ENCODE measurements around the gene RAP1GAP. TPM values are rescaled to one million over a fixed set of nuclear protein-coding genes. Genes with fewer than 3 reads are reported as not detected.

RAP1GAP gene
- total RNA-seq, 2 experiments from 2014 or later = 0.66 to 1.3 TPM

DNA sequence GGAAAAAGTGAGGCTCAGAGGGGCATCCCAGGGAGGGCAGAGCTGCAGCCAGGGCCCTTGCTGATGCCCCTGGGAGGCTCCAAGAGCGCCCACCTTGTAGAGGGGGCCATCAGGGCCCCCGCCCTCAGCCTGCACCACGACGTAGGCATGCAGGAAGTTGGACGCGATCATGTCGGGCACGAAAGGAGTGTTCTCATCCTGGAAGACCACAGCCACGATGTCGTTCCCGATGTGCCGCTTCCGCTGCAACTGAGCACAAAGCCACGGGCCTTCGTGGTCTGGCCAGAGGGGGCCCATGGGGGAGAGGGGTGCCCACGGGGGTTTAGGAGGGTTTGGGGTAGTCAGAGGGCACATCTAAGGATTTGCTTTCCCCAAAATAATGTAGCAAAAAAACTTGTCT lies 59.1 kb downstream of the RAP1GAP start:
- H3K36me3 Mint-ChIP-seq = no peaks in the 10 kb centered on the region
- no peak for DNase-seq
- peaks cover 15% of the 10 kb centered on the region for H3K27me3 Mint-ChIP-seq
- no peak overlapping the region for H3K27ac Mint-ChIP-seq
- H3K4me3 Mint-ChIP-seq = no peak overlapping the region
- H3K4me1 Mint-ChIP-seq = peaks cover 10% of the 10 kb centered on the region
- H3K9me3 Mint-ChIP-seq = no peaks in the 10 kb centered on the region

- H3K36me3 Mint-ChIP-seq = no peaks in the 10 kb centered on the region
- H3K4me1 Mint-ChIP-seq = peaks cover 10% of the 10 kb centered on the region
- no peak overlapping the region for H3K27ac Mint-ChIP-seq
- no peak for DNase-seq
- H3K4me3 Mint-ChIP-seq = no peak overlapping the region
- peaks cover 22% of the 10 kb centered on the region for H3K27me3 Mint-ChIP-seq
- no peaks in the 10 kb centered on the region for H3K9me3 Mint-ChIP-seq
These were observed 60.4 kb downstream of the RAP1GAP start for GRCh38 chr1:21608798-21609197.

DNA sequence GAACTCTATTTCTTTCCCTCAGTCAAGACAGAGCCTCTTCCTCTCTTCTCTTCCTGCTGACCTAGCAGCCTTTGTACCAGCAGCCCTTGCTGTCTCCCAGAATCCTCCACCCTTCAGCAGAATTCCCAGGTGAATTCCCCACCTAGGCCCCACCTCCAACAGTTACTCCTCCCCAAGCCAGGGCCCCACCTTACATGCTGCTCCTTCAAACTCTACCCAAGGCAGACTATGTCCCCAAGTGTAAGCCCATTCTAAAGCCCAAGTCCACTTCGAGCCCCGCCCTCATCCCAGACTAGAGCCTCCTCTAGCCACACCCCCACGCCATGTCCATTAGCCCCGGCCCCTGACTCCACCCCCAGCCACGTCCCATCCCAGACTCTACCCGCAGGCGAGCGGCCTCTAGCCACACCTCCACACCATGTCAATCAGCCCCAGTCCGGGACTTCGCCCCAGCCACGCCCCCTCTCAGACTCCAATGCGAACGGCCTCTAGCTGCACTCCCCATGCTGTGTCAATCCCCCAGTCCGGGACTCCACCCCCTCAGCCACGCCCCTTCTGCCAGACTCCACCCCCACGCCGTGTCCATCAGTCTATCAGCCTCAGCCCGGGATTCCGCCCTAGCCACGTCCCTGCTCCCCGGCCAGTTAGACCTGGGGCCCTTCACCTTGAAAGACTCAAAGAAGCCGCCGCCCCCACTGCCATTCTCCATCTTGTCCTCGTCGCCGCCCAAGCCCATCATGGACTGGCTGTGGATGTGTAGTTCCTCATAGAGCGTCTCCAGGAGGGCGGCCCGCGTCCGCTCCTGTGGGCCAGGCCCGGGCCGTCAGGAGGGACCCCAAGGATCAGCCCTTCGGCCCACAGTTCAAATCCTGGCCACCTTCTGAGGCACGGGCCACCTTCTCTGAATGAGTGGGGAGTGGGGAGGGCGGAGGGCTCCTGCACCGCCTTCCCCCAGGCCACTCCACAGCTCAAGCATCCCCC lies 61.3 kb downstream of the RAP1GAP start:
- H3K36me3 Mint-ChIP-seq = no peaks in the 10 kb centered on the region
- no peaks in the 10 kb centered on the region for H3K9me3 Mint-ChIP-seq
- H3K27me3 Mint-ChIP-seq = peaks cover 22% of the 10 kb centered on the region
- peak overlapping the region; percentile 23 for H3K27ac Mint-ChIP-seq
- H3K4me1 Mint-ChIP-seq = peaks cover 10% of the 10 kb centered on the region
- peak overlapping the region; percentile 49 for H3K4me3 Mint-ChIP-seq
- DNase-seq = peak; percentile 71

- Mint-ChIP-seq H3K4me1 (peaks cover 10% of the 10 kb centered on the region), H3K36me3 (no peaks in the 10 kb centered on the region), H3K9me3 (no peaks in the 10 kb centered on the region), H3K4me3 (no peak overlapping the region), H3K27ac (no peak overlapping the region), H3K27me3 (peaks cover 26% of the 10 kb centered on the region)
- no peak for DNase-seq
These were observed 63.0 kb downstream of the RAP1GAP start for GRCh38 chr1:21605964-21606705.

GRCh38 chr1:21605012-21605715 lies 64.0 kb downstream of the RAP1GAP start:
- H3K9me3 Mint-ChIP-seq = no peaks in the 10 kb centered on the region
- DNase-seq = no peak
- H3K27me3 Mint-ChIP-seq = peaks cover 26% of the 10 kb centered on the region
- H3K4me3 Mint-ChIP-seq = no peak overlapping the region
- no peaks in the 10 kb centered on the region for H3K36me3 Mint-ChIP-seq
- H3K27ac Mint-ChIP-seq = no peak overlapping the region
- peaks cover 10% of the 10 kb centered on the region for H3K4me1 Mint-ChIP-seq

DNA sequence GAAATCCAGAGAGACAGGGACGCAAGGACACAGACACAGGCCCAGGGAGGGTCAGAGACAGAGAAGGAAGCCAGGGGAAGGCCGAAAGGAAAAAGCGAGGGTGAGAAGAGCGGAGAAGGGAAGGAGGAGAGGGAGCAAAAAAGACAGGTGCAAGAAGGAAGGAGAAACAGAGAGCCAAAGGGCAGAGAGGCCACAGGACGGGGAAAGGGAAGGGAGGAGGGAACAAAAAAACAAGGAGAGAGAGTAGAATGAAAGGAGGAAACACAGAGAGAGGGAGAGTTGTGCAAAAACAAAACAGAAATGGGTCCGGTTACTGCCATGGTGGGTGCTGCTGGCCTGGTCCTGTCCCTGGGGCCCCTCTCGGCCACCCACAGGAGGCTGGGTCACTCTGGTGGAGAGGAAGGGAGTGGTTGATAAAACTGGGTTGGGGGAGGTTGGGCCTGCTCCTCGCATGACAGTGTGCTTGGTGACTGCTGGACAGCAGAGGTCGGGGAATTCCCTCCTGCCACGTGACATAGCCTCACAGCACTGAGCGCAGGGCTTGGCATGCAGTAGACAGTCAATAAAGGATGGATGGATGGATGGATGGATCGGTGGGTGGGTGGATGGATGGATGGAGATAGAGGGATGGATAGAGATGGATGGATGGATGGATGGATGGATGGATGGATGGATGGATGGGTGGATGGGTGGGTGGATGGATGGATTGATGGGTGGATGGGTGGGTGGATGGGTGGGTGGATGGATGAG lies 64.8 kb downstream of the RAP1GAP start:
- no peaks in the 10 kb centered on the region for H3K9me3 Mint-ChIP-seq
- peaks cover 26% of the 10 kb centered on the region for H3K27me3 Mint-ChIP-seq
- peaks cover 10% of the 10 kb centered on the region for H3K4me1 Mint-ChIP-seq
- H3K27ac Mint-ChIP-seq = no peak overlapping the region
- H3K4me3 Mint-ChIP-seq = no peak overlapping the region
- no peak for DNase-seq
- no peaks in the 10 kb centered on the region for H3K36me3 Mint-ChIP-seq

GRCh38 chr1:21603177-21604138 lies 65.7 kb downstream of the RAP1GAP start:
- Mint-ChIP-seq H3K4me1 (peaks cover 10% of the 10 kb centered on the region), H3K36me3 (no peaks in the 10 kb centered on the region), H3K27ac (no peak overlapping the region), H3K9me3 (no peaks in the 10 kb centered on the region), H3K27me3 (peaks cover 23% of the 10 kb centered on the region), H3K4me3 (no peak overlapping the region)
- DNase-seq = no peak

GRCh38 chr1:21601278-21602048 lies 67.7 kb downstream of the RAP1GAP start:
- no peak overlapping the region for H3K27ac Mint-ChIP-seq
- H3K27me3 Mint-ChIP-seq = peaks cover 11% of the 10 kb centered on the region
- H3K4me1 Mint-ChIP-seq = no peaks in the 10 kb centered on the region
- H3K36me3 Mint-ChIP-seq = no peaks in the 10 kb centered on the region
- DNase-seq = no peak
- no peaks in the 10 kb centered on the region for H3K9me3 Mint-ChIP-seq
- no peak overlapping the region for H3K4me3 Mint-ChIP-seq

DNA sequence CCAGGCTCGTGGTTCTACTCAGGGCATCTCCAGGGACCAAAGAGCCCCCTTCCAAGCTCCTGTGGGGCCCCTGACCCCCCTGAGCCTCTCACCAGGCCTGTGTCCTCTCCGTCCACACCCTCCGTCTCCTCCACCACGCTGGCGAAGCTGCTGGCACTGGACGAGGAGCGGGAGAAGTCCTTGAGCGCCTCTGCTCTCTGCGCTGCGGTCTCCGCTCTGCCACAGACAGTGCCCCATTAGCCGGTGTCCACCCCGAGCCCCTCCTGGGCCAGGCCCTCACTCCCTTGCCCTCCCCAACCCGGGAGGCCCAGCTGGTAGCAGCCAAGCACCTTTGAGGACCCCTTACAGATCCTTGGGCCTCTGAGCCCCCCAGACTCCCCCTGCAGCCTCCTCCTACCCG lies 69.8 kb downstream of the RAP1GAP start:
- H3K9me3 Mint-ChIP-seq = no peaks in the 10 kb centered on the region
- H3K36me3 Mint-ChIP-seq = no peaks in the 10 kb centered on the region
- no peaks in the 10 kb centered on the region for H3K4me1 Mint-ChIP-seq
- H3K4me3 Mint-ChIP-seq = no peak overlapping the region
- H3K27ac Mint-ChIP-seq = no peak overlapping the region
- peaks cover 15% of the 10 kb centered on the region for H3K27me3 Mint-ChIP-seq
- no peak for DNase-seq

DNA sequence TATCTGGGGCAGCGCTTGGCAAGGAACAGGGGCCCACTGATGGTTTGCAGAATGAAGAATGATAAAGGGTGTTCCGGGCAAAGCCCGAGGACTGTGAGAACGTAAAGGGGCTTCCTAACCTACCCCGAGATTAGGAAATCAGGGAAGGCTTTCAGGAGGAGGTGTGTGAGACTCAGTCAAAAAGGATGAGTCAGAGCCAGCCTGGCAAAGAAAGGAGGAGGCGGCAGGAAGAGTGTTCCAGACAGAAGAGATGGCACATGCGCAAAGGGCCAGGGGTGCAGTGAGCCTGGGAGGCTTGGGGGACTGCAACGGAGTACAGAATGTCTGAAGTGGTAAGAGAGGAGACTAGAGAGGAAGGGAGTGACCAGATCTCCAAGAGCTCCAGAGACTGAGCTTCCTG lies 70.3 kb downstream of the RAP1GAP start:
- DNase-seq = no peak
- Mint-ChIP-seq H3K36me3 (no peaks in the 10 kb centered on the region), H3K27ac (no peak overlapping the region), H3K27me3 (peaks cover 11% of the 10 kb centered on the region), H3K4me1 (no peaks in the 10 kb centered on the region), H3K9me3 (no peaks in the 10 kb centered on the region), H3K4me3 (no peak overlapping the region)

GRCh38 chr1:21598417-21598816 lies 70.7 kb downstream of the RAP1GAP start:
- H3K27me3 Mint-ChIP-seq = peaks cover 11% of the 10 kb centered on the region

GRCh38 chr1:21597753-21598152 lies 71.4 kb downstream of the RAP1GAP start:
- no peaks in the 10 kb centered on the region for H3K4me1 Mint-ChIP-seq
- no peak for DNase-seq
- H3K27me3 Mint-ChIP-seq = peaks cover 10% of the 10 kb centered on the region
- no peak overlapping the region for H3K4me3 Mint-ChIP-seq
- H3K27ac Mint-ChIP-seq = no peak overlapping the region
- no peaks in the 10 kb centered on the region for H3K36me3 Mint-ChIP-seq
- H3K9me3 Mint-ChIP-seq = no peaks in the 10 kb centered on the region

More at GRCh38 chr1:21598417-21598816, 70.7 kb downstream of the RAP1GAP start:
- Mint-ChIP-seq H3K27ac (no peak overlapping the region), H3K36me3 (no peaks in the 10 kb centered on the region), H3K4me1 (no peaks in the 10 kb centered on the region), H3K9me3 (no peaks in the 10 kb centered on the region), H3K4me3 (no peak overlapping the region)
- DNase-seq = no peak

DNA sequence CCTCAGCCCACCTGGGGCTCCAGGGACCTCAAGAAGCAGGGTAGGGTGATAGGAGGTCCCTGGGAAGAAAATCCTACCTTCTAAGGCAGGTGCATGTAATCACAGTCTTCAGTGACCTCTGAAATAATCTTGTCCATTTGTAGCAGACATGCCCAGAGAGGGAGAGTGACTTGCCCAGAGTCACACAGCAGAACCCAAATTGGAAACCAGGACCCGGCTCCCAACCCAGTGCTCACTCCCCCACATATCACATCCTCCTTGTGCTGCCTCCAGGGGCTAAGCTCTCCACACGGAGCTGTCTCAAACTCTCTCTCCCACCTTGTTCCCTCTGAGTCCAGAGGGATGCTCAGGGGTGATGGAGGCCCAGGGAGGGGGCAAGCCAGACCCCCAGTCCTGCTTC lies 72.5 kb downstream of the RAP1GAP start:
- no peak for DNase-seq
- H3K27ac Mint-ChIP-seq = no peak overlapping the region
- H3K27me3 Mint-ChIP-seq = peaks cover 7% of the 10 kb centered on the region
- no peaks in the 10 kb centered on the region for H3K36me3 Mint-ChIP-seq
- H3K9me3 Mint-ChIP-seq = no peaks in the 10 kb centered on the region
- no peak overlapping the region for H3K4me3 Mint-ChIP-seq
- no peaks in the 10 kb centered on the region for H3K4me1 Mint-ChIP-seq
